ENCODE results near the gene TMEM184B. TPM values are rescaled to one million over a fixed set of nuclear protein-coding genes. Genes with fewer than 3 reads are reported as not detected.

TMEM184B gene
- polyA plus RNA-seq, 4 donors: 7.3 to 47.4 (median 20.3) TPM

GRCh38 chr22:38300946-38301345, 28.1 kb upstream of the TMEM184B start:
- Histone ChIP-seq H3K27ac (ENCODE audit: low read depth in 1 of 3, low read length in 2 of 3) (no peak overlapping the region), H3K27me3 (ENCODE audit: control insufficient read depth in 3 of 3, insufficient read depth in 3 of 3, low read length in 3 of 3) (no peaks in the 10 kb centered on the region), H3K4me1 (ENCODE audit: control insufficient read depth in 3 of 3, insufficient read depth in 2 of 3, low read depth in 1 of 3, low read length in 2 of 3) (peaks cover 0 to 16% (median 0%) of the 10 kb centered on the region in 3 donors), H3K4me3 (ENCODE audit: low read depth in 1 of 3, low read length in 3 of 3) (no peak overlapping the region), H3K9me3 (ENCODE audit: control insufficient read depth in 2 of 2, insufficient read depth in 1 of 2, low read depth in 1 of 2, low read length in 1 of 2) (no peaks in the 10 kb centered on the region), H3K36me3 (ENCODE audit: control insufficient read depth in 3 of 3, insufficient read depth in 2 of 3, low read depth in 1 of 3, low read length in 3 of 3) (peaks cover 11 to 94% (median 20%) of the 10 kb centered on the region in 3 donors)
- 91 to 94% (median 94%) methylated on average over 3 of the region's 3 CpGs for WGBS, 3 donors
- FAIRE-seq (no peak), DNase-seq (no peak)

DNA sequence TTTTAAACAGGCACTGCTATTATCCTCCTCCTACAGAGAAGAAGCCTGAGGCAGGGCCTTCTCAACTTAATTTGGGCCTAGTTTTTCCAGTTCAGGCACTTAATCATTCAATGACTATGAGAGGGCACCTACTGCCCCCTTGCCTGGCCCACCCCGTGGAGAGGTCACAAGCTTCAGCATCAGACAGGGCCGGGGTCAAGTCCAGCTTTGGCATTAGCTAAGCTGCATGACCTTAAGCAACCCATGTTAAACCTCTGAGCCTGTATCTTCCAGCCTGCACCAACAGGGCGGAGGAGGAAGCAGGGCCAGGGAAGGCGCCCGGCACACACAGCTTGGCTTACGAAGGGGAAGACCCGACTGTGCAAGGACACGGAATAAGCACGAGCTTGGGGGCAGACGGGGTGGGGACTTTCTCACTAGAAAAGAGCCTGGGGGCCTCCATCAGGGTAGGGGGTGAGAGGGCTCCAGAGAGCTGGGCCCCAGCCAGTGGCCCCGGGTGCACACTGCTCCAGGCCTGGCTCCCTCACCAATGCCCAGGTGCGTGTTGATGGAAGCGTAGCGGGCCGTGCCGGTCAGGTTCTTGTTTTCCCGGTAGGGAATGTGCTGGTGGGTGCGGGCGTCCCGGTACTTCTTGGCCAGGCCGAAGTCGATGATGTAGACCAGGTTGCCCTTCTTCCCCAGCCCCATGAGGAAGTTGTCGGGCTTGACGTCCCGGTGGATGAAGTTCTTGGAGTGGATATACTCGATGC, 27.6 kb upstream of the TMEM184B start:
- H3K9me3 ChIP-seq (ENCODE audit: control insufficient read depth in 2 of 2, insufficient read depth in 1 of 2, low read depth in 1 of 2, low read length in 1 of 2): no peaks in the 10 kb centered on the region
- 88 to 90% (median 89%) methylated on average over 26 of the region's 26 CpGs for WGBS, 3 donors
- FAIRE-seq (no peak), DNase-seq (no peak)
- H3K4me1 ChIP-seq (ENCODE audit: control insufficient read depth in 3 of 3, insufficient read depth in 2 of 3, low read depth in 1 of 3, low read length in 2 of 3): peaks cover 0 to 10% (median 0%) of the 10 kb centered on the region in 3 donors
- no peak overlapping the region for H3K4me3 ChIP-seq (ENCODE audit: low read depth in 1 of 3, low read length in 3 of 3)
- H3K27ac ChIP-seq (ENCODE audit: low read depth in 1 of 3, low read length in 2 of 3): no peak overlapping the region
- H3K36me3 ChIP-seq (ENCODE audit: control insufficient read depth in 3 of 3, insufficient read depth in 2 of 3, low read depth in 1 of 3, low read length in 3 of 3): peaks cover 11 to 96% (median 20%) of the 10 kb centered on the region in 3 donors
- no peaks in the 10 kb centered on the region for H3K27me3 ChIP-seq (ENCODE audit: control insufficient read depth in 3 of 3, insufficient read depth in 3 of 3, low read length in 3 of 3)

GRCh38 chr22:38299770-38300102, 26.9 kb upstream of the TMEM184B start:
- H3K4me3 ChIP-seq (ENCODE audit: low read depth in 1 of 3, low read length in 3 of 3): no peak overlapping the region
- no peaks in the 10 kb centered on the region for H3K27me3 ChIP-seq (ENCODE audit: control insufficient read depth in 3 of 3, insufficient read depth in 3 of 3, low read length in 3 of 3)
- WGBS, 3 donors: 79 to 90% (median 89%) methylated on average over 12 of the region's 12 CpGs
- H3K4me1 ChIP-seq (ENCODE audit: control insufficient read depth in 3 of 3, insufficient read depth in 2 of 3, low read depth in 1 of 3, low read length in 2 of 3): peaks cover 0 to 4% (median 0%) of the 10 kb centered on the region in 3 donors
- H3K27ac ChIP-seq (ENCODE audit: low read depth in 1 of 3, low read length in 2 of 3): no peak overlapping the region
- H3K36me3 ChIP-seq (ENCODE audit: control insufficient read depth in 3 of 3, insufficient read depth in 2 of 3, low read depth in 1 of 3, low read length in 3 of 3): peaks cover 11 to 100% (median 23%) of the 10 kb centered on the region in 3 donors
- no peaks in the 10 kb centered on the region for H3K9me3 ChIP-seq (ENCODE audit: control insufficient read depth in 2 of 2, insufficient read depth in 1 of 2, low read depth in 1 of 2, low read length in 1 of 2)
- no peak for DNase-seq
- FAIRE-seq: no peak

DNA sequence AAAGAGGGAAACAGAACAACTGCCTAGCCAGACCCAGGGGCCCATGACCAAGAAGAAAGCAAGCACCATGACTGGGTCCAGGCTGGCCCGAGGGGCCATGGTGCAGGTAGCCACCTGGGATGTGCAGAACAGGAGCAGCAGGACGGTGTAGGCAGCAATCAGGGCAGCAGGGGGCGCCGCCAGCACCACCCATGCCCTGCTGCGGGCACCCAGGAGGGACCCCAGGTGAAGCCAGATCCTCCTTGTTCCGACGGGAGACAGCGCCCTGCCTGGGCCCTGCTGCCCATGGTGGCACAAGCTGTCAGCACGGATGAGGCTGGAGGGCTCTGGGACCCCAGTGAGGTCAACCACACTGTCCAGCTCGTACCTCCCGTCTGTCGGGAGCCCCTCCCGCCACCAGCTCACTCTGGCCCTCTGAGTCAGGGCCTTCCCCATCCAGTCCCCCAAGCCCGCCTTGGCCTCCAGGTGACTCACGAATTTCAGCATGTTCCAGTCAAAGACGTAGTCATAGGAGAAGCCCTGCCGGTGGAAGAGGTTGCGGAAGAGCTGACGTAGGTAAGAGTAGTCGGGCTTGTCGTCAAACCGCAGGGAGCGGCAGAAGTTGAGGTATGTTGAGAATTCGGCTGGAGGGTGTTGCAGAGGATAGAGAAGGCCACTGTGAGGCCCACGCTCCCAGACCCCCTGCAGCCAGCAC, 25.6 kb upstream of the TMEM184B start:
- Histone ChIP-seq H3K27ac (ENCODE audit: low read depth in 1 of 3, low read length in 2 of 3) (no peak overlapping the region), H3K36me3 (ENCODE audit: control insufficient read depth in 3 of 3, insufficient read depth in 2 of 3, low read depth in 1 of 3, low read length in 3 of 3) (peaks cover 11 to 100% (median 27%) of the 10 kb centered on the region in 3 donors), H3K4me1 (ENCODE audit: control insufficient read depth in 3 of 3, insufficient read depth in 2 of 3, low read depth in 1 of 3, low read length in 2 of 3) (peaks cover 0 to 2% (median 0%) of the 10 kb centered on the region in 3 donors), H3K4me3 (ENCODE audit: low read depth in 1 of 3, low read length in 3 of 3) (no peak overlapping the region), H3K9me3 (ENCODE audit: control insufficient read depth in 2 of 2, insufficient read depth in 1 of 2, low read depth in 1 of 2, low read length in 1 of 2) (no peaks in the 10 kb centered on the region), H3K27me3 (ENCODE audit: control insufficient read depth in 3 of 3, insufficient read depth in 3 of 3, low read length in 3 of 3) (no peaks in the 10 kb centered on the region)
- WGBS, 3 donors: 91 to 96% (median 92%) methylated on average over 16 to 25 of the region's 25 CpGs
- FAIRE-seq (no peak), DNase-seq (no peak)

GRCh38 chr22:38296372-38296771, 23.6 kb upstream of the TMEM184B start:
- peaks cover 11 to 99% (median 24%) of the 10 kb centered on the region in 3 donors for H3K36me3 ChIP-seq (ENCODE audit: control insufficient read depth in 3 of 3, insufficient read depth in 2 of 3, low read depth in 1 of 3, low read length in 3 of 3)
- H3K27ac ChIP-seq (ENCODE audit: low read depth in 1 of 3, low read length in 2 of 3): no peak overlapping the region
- no peaks in the 10 kb centered on the region for H3K27me3 ChIP-seq (ENCODE audit: control insufficient read depth in 3 of 3, insufficient read depth in 3 of 3, low read length in 3 of 3)
- no peak for DNase-seq
- peaks cover 0 to 20% (median 0%) of the 10 kb centered on the region in 3 donors for H3K4me1 ChIP-seq (ENCODE audit: control insufficient read depth in 3 of 3, insufficient read depth in 2 of 3, low read depth in 1 of 3, low read length in 2 of 3)
- no peak for FAIRE-seq
- H3K4me3 ChIP-seq (ENCODE audit: low read depth in 1 of 3, low read length in 3 of 3): no peak overlapping the region
- no peaks in the 10 kb centered on the region for H3K9me3 ChIP-seq (ENCODE audit: control insufficient read depth in 2 of 2, insufficient read depth in 1 of 2, low read depth in 1 of 2, low read length in 1 of 2)
- WGBS, 3 donors: 76 to 88% (median 79%) methylated on average over 4 of the region's 4 CpGs

- no peaks in the 10 kb centered on the region for H3K9me3 ChIP-seq (ENCODE audit: control insufficient read depth in 2 of 2, insufficient read depth in 1 of 2, low read depth in 1 of 2, low read length in 1 of 2)
- DNase-seq (no peak), FAIRE-seq (no peak)
- H3K36me3 ChIP-seq (ENCODE audit: control insufficient read depth in 3 of 3, insufficient read depth in 2 of 3, low read depth in 1 of 3, low read length in 3 of 3): peaks cover 11 to 99% (median 24%) of the 10 kb centered on the region in 3 donors
- 85 to 95% (median 93%) methylated on average over 9 of the region's 9 CpGs for WGBS, 3 donors
- H3K4me1 ChIP-seq (ENCODE audit: control insufficient read depth in 3 of 3, insufficient read depth in 2 of 3, low read depth in 1 of 3, low read length in 2 of 3): peaks cover 0 to 26% (median 0%) of the 10 kb centered on the region in 3 donors
- no peak overlapping the region for H3K4me3 ChIP-seq (ENCODE audit: low read depth in 1 of 3, low read length in 3 of 3)
- no peak overlapping the region for H3K27ac ChIP-seq (ENCODE audit: low read depth in 1 of 3, low read length in 2 of 3)
- H3K27me3 ChIP-seq (ENCODE audit: control insufficient read depth in 3 of 3, insufficient read depth in 3 of 3, low read length in 3 of 3): no peaks in the 10 kb centered on the region
These were observed 23.1 kb upstream of the TMEM184B start for GRCh38 chr22:38295863-38296262.

DNA sequence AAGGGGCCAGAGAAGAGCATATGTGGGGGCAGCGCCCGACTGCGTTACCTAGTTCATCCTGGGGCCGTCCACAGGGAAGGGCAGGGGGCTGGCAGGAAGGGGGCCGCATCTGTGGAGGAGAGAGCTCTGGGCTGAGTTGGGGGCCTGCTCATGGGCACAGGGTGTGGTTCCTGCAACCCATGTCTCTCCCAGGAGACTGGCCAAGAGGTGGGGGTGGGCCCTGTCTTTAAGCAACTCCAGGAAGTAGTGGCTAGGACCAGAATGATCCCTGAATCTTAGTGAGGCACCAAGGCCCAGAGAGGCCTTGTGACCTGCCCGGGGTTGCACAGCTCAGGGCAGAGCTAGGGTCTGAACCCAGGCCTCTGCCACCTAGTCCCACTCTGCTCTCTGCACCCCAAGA, 22.5 kb upstream of the TMEM184B start:
- no peaks in the 10 kb centered on the region for H3K27me3 ChIP-seq (ENCODE audit: control insufficient read depth in 3 of 3, insufficient read depth in 3 of 3, low read length in 3 of 3)
- DNase-seq (no peak), FAIRE-seq (no peak)
- H3K4me1 ChIP-seq (ENCODE audit: control insufficient read depth in 3 of 3, insufficient read depth in 2 of 3, low read depth in 1 of 3, low read length in 2 of 3): peaks cover 0 to 29% (median 0%) of the 10 kb centered on the region in 3 donors
- no peaks in the 10 kb centered on the region for H3K9me3 ChIP-seq (ENCODE audit: control insufficient read depth in 2 of 2, insufficient read depth in 1 of 2, low read depth in 1 of 2, low read length in 1 of 2)
- H3K4me3 ChIP-seq (ENCODE audit: low read depth in 1 of 3, low read length in 3 of 3): no peak overlapping the region
- peaks cover 8 to 97% (median 22%) of the 10 kb centered on the region in 3 donors for H3K36me3 ChIP-seq (ENCODE audit: control insufficient read depth in 3 of 3, insufficient read depth in 2 of 3, low read depth in 1 of 3, low read length in 3 of 3)
- WGBS, 3 donors: 93 to 95% (median 94%) methylated on average over 2 to 6 of the region's 6 CpGs
- no peak overlapping the region for H3K27ac ChIP-seq (ENCODE audit: low read depth in 1 of 3, low read length in 2 of 3)

DNA sequence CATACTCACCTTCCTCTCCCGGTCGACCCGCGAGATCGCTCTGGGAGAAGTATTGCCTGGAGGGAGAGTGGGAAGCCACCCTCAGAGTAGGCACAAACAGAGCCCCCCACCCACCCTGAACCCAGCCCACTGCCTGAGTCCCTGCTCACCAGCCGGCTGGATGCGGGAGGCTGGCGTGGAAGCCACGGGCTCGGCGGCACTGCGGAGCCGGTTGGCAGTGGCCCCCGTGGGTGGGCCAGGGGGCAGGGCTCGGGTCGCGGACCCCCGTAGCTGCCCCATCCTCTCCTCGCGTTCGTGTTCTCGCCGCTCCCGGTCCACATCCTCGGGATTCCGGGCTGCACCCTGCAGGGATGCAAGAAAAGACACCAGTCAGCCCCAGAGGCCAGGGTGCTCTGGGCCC, 21.4 kb upstream of the TMEM184B start:
- WGBS, 3 donors: 94 to 95% (median 95%) methylated on average over 17 to 26 of the region's 26 CpGs
- Histone ChIP-seq H3K4me1 (ENCODE audit: control insufficient read depth in 3 of 3, insufficient read depth in 2 of 3, low read depth in 1 of 3, low read length in 2 of 3) (peaks cover 0 to 41% (median 0%) of the 10 kb centered on the region in 3 donors), H3K27me3 (ENCODE audit: control insufficient read depth in 3 of 3, insufficient read depth in 3 of 3, low read length in 3 of 3) (no peaks in the 10 kb centered on the region), H3K9me3 (ENCODE audit: control insufficient read depth in 2 of 2, insufficient read depth in 1 of 2, low read depth in 1 of 2, low read length in 1 of 2) (no peaks in the 10 kb centered on the region), H3K4me3 (ENCODE audit: low read depth in 1 of 3, low read length in 3 of 3) (no peak overlapping the region), H3K27ac (ENCODE audit: low read depth in 1 of 3, low read length in 2 of 3) (no peak overlapping the region), H3K36me3 (ENCODE audit: control insufficient read depth in 3 of 3, insufficient read depth in 2 of 3, low read depth in 1 of 3, low read length in 3 of 3) (peaks cover 3 to 97% (median 17%) of the 10 kb centered on the region in 3 donors)
- FAIRE-seq (no peak), DNase-seq (no peak)
